Measurements from ENCODE around the gene MLXIP.

Gene MLXIP

DNA sequence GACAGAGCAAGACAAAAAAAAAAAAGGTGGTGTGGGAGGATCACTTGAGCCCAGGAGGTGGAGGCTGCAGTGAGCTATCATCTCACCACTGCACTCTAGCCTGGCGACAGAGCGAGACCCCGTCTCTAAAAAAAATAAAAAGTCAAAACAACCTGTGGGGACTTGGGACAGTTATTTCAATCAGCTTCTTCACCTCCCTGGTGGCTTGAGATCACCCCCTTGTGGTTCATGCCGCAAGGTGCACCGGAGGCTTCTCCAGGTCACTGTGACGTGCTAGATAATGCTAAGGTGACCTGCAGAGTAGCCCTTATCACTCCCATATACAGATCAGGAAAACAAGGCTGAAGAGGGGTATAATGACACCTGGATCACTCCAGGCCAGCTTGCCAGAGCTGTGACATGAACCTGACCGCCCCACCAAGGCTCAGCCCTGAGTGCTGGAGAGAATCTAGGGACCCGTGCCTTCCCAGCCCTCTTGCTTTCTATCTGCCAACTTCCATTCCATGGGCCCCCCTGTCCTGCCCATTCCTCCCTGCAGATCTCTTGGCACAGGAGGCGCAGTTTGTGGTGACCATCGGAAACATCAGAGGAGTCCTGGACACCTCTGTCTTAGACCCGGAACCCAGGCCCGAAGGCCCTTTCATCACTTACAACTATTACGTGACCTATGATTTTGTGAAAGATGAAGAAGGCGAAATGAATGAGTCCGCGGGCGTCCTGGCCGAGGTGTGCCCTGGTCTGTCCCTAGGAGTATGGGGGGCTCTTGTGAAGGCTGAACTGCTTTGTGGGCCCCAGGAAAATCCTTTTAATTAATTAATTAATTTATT lies 112.5 kb downstream of the MLXIP start:
- DNase-seq: peak in 30 of 42 donors; percentile 17 to 65 (median 50)
- intact Hi-C loops (cut with DNase I): no loop called here

DNA sequence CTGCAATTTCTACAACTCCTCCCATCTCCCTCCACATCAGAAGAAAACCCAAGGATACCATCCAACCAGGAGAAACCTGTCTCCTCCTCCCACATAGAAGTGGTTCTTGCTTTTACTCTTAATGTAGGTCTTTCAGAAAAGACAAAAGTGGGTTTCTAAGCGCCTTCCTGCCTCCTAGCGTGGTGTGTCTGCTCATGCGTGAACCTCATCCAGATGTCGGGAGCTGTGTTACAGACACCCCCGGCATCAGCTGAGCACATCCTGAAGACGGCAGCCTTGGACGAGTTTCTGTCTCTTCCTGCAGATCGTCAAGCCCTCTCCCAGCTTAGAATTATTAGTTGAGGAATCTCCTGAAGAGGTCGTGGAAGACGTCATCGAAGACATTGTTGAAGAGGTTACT lies 113.9 kb downstream of the MLXIP start:
- intact Hi-C loops (cut with DNase I): no loop called here
- peak in 25 of 42 donors; percentile 33 to 73 (median 49) for DNase-seq

GRCh38 chr12:122194804-122195203 lies 116.2 kb downstream of the MLXIP start:
- DNase-seq: no peak
- intact Hi-C loops (cut with DNase I): no loop called here

- no peak for DNase-seq
- intact Hi-C loops (cut with DNase I): no loop called here
Observed at GRCh38 chr12:122195405-122195804, 116.8 kb downstream of the MLXIP start.

Data from head of caudate nucleus (tissue), 42 donors.